ENCODE results near the gene THAP11.
"Not testable (repeated sequence)": the region's sequence is repeated elsewhere in the genome, so short reads cannot be mapped to it uniquely, and the experiment has no call there.

THAP11 gene

DNA sequence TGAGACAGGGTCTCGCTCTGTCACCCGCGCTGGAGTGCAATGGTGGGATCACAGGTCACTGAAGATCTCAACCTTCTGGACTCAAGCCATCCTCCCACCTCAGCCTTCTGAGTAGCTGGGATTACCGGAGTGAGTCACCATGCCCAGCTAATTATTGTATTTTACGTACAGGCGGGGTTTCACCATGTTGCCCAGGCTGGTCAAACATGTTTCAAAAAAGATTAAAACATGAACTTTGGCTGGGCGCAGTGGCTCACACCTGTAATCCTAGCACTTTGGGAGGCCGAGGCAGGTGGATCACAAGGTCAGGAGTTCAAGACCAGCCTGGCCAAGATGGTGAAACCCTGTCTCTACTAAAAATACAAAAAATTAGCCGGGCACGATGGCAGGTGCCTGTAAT, 4.9 kb upstream of the THAP11 start:
- not testable (repeated sequence) for DNase-seq (ENCODE audit: low read depth)

DNA sequence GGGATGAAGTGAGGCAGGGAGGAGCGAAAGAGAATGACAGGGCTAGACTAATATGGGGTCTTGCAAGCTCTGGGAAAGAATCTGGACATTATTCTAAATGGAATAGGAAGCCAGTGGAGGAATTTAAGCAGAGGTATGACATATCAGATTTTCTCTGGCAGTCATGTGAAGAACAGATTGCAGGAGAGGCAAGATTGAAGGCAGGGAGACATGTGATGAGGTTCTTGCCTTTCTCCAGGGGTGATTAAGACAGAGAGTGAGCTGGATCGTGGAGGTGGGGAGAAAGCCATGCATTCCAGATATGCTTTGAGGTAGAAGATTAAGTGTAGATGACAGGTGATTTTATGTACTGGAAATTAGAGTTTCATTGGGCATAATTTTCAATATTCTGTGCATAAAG, 4.3 kb upstream of the THAP11 start:
- DNase-seq (ENCODE audit: low read depth) = no peak

DNA sequence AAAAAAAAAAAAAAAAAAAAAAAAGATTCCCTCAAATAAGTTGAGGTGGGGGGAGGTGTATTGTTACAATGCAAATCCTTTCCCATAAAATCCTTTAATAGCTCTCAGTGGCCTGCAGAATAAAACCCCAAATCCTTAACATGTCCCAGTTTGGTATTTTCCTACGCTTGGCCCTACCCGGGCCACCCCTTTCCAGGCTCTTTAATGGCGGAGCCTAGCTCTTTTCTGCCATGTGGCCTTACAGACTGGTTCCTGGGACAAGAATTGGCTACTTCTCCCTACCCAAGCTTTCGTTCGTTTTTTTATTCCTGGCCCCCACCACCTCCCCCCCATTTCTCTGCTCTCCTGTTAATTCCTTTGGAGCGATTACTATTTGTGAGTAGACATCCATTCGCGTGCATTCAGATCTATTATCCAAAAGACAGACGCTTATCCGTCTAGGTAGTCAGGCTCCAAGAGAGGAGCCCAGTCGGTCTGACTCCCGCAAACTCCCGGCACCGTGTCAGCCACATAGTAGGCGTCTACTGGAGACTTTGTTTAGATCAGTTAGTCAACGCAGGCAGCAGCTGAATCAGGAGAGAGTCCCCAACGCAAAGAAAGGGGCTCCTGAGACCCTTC, 813 bp upstream of the THAP11 start:
- DNase-seq (ENCODE audit: low read depth) = no peak

DNA sequence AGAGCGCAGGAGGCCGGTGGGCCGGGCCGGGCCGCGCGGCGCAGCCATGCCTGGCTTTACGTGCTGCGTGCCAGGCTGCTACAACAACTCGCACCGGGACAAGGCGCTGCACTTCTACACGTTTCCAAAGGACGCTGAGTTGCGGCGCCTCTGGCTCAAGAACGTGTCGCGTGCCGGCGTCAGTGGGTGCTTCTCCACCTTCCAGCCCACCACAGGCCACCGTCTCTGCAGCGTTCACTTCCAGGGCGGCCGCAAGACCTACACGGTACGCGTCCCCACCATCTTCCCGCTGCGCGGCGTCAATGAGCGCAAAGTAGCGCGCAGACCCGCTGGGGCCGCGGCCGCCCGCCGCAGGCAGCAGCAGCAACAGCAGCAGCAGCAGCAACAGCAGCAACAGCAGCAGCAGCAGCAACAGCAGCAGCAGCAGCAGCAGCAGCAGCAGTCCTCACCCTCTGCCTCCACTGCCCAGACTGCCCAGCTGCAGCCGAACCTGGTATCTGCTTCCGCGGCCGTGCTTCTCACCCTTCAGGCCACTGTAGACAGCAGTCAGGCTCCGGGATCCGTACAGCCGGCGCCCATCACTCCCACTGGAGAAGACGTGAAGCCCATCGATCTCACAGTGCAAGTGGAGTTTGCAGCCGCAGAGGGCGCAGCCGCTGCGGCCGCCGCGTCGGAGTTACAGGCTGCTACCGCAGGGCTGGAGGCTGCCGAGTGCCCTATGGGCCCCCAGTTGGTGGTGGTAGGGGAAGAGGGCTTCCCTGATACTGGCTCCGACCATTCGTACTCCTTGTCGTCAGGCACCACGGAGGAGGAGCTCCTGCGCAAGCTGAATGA, 606 bp downstream of the THAP11 start:
- peak; percentile 51 for DNase-seq (ENCODE audit: low read depth)

DNA sequence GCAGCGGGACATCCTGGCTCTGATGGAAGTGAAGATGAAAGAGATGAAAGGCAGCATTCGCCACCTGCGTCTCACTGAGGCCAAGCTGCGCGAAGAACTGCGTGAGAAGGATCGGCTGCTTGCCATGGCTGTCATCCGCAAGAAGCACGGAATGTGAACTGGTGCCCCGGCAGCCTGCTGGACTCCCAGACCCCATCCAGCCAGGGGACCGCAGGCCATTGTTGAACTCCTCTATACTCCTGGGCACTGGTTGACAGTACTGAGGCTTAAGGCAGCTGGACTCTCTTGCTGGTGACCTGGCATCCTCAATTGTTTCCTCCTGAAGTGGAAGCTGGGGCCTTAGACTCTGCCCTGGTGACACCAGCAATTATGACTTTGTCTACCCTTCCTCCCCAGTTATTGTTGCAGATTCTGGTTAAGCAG, 1.2 kb downstream of the THAP11 start:
- no peak for DNase-seq (ENCODE audit: low read depth)

DNA sequence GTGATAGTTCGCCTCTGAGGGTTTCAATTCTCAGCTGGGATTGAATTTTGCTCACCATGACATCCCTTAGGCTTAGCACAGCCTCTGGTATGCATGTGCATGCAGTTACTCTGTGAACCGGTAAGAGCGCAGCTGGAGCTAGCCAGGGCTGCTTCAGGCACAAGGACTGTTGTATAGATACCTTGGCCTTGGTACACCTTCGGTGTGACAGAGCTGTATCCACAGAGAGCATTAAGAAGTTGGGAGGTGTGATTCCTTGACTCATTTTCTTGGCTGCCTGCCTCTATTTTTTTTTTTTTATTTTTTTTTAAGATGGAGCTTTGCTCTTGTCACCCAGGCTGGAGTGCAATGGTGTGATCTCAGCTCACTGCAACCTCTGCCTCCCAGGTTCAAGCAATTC, 2.4 kb downstream of the THAP11 start:
- no peak for DNase-seq (ENCODE audit: low read depth)

DNA sequence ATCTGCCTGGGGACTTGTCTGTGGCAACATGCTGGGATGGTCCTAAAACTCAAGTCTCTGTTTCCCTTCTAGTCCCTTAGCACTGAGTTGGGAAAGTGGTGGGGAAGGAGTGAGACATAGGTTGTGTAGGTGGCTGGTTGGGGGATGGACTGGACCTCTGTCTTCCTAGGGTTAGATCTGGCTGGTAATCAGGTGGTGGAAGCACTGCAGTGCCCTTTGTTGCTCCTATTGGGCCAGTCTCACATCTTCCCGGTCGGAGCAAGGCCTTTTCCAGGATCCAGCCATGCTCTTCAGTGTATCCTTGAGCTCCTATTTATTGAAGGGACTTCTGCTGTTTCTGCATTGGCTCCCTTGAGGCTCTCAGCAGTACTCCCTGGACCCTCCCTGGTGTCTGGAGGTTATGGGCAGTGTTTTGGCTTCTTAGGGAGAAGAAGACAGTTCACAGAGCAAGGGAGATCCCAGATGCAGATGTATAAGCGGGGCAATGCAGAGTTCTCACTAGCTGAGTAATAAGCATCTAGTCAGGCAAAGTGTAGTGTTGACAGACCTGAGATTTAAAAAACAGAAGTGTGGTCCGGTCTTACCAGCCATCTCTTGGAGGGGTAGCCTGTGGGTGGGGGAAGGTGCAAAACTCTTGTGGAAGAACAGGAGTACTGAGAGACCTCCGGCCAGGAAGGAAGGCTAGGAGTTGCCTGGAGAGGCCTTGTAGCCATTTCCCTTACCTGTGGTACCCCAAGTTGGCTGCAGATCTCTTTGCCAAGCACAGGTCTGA, 3.4 kb downstream of the THAP11 start:
- no peak for DNase-seq (ENCODE audit: low read depth)

DNA sequence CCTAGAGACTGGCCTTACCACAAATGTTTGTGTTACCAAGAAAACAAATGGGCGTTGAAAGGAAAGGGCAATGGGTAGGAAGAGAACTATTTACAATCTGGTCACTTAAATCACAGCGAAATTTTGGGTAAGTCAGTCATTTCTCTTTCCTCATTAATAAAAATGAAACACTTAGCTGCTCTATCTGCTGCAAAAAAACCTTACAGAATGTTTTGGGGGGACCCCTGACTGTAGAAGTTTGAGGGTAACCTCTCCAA, 3.9 kb downstream of the THAP11 start:
- DNase-seq (ENCODE audit: low read depth) = no peak

DNA sequence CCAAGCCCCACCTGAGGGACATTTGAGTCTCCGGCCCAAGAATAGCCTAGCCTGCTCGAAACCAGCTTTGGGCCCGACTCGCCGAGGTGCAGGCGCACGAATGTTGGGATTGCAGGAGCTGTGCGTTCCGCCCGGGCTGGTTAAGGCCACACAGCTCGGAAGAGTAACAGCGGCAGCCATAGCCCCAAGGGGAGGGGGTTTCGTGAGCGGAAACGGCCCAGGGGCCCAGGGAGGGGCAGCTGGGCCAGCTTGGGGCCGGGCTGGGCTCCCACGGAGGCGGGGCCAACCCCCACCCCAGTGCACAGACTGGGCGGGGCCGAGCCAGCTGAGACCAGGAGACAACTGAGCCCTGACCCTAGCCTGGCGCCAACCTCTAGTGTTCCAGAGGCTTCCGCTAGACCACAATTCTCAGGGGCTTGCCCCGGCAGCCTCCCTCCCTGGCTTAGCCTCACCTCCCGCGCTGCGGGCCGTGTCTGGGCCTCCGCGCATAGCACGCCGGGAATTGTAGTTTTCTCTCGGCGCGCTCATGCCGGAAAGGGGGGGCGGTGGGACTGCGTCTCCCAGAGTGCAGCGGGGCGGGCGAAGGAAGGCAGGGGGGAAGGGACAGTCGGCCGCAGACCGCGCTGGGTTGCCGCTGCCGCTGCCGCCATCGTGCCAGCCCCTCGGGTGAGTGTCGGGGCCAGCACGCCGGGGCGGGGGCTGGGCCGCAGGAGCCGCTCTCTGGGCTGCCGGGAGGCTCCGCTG, 4.4 kb downstream of the THAP11 start, which contains the start of gene NUTF2:
Gene NUTF2 (plus strand): TSS at position 614 of the 744 bp plus-strand sequence. CDS start 18,198 bp downstream, outside the sequence.
- DNase-seq (ENCODE audit: low read depth) = peak; percentile 96

DNA sequence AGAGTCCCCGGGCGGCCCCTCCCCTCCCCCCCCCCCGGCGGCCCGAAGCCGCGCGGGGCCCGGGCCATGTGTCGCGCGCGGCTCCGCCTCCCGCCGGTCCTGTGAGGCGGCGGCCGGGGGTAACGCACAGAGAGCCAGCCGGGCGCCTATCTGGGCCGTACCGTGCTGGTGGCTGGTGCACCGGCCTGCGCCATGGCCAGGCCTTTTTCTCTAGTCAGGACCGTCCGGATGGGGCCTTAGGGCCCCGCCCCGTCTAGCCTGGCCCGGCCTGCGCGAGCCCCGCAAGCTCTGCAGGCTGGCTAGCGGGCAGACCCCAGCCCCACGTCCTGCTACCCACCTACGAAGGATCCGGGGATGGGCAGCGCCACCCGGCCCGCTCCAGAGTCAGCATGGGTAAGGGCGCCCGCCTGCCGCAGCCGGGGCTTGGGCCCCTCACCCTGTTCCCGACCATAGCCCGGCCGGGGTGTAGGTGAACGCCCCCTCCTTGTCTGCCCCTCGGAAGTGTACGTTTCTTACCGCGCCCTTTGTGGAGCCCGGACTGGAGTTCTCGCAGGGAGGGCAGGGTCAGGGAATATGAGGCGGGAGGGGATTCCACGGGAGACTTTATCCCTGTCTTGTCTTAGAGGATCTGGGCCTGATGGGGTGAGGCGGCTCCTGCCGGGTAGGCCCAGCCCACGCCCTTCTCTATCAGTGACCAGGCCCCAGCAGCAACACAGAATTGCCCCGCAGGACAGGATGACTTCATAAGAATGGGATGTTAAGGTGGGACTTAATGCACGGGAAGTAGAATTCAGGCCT, 5.1 kb downstream of the THAP11 start, which contains the start of gene CENPT:
Gene CENPT (minus strand): TSS at position 630 of the 798 bp plus-strand sequence. CDS start 13,834 bp downstream, outside the sequence.
- peak; percentile 48 for DNase-seq (ENCODE audit: low read depth)

DNA sequence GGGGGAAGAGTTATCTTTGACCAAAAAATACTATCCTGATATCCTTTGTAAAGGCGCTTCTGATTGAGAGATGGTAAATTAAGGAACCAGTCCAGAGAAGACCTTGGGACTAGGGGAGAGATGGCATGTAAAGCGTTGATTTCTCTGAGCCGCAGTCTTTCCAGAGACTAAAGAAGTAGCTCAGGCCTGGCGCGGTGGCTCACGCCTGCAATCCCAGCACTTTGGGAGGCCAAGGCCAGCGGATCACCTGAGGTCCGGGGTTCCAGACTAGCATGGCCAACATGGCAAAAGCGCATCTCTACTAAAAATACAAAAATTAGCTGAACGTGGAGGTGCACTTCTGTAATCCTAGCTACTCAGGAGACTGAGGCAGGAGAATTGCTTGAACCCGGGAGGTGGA, 6.0 kb downstream of the THAP11 start:
- DNase-seq (ENCODE audit: low read depth) = no peak

DNA sequence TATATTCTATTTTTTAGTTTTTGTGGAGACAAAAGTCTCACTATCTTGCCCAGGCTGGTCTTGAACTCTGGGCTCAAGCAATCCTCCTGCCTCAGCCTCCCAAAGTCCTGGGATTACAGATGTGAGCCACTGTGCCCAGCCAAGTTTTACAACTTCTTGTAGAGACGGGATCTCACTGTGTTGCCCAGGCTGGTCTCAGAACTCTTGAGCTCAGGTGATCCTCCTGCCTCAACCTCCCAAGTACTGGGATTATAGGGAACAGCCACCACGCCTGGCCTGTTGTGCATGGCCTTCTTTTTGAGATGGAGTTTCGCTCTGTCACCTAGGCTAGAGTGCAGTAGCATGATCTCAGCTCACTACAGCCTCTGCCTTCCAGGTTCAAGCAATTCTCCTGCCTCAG, 11.6 kb downstream of the THAP11 start:
- no peak for DNase-seq (ENCODE audit: low read depth)

DNA sequence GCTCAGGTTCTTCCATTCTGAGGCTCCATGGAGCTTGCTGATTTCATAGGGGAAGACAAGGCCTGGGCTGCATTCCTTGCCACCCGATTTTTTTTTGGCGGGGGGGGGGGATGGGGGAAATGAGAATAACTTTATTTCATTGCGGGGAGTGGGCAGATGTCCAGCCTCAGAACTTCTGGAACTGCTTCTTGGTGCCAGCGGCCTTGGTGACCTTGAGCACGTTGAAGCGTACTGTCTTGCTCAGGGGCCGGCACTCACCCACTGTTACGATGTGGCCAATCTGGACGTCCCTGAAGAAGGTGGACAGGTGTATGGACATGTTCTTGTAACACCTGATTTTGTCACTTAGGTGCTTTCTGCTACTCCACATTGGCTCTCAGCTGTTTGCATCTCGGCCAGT, 13.7 kb downstream of the THAP11 start:
- no peak for DNase-seq (ENCODE audit: low read depth)

DNA sequence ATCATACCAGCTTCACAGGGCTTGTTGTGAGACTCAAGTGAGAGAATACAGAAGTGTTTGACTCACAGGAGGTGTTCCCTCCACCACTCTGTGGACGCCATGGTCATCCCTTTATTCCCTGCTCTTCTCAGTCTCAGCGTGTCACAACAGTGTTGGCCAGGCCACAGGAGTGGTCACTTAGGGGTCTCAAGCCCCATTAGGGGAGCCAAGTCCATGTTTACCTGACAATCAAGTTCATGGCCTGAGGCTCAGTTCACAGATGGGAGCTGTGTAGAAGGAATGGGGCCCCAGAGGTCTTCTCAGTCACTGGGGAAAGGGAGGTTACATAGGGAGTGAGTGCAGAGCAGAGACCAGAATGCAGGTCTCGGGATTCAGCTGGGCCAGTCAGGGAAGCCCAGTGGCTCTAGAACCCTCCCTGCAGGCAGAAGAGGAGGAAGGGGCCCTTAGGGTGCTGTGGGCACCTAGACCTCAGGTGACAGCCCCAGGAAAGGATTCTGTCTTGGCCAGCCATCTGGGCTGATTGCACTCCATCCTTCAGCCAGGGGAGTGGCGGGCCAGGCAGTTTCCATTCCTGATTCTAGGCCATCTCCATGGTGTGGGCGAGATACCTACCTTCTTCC, 14.9 kb downstream of the THAP11 start:
- DNase-seq (ENCODE audit: low read depth) = no peak

DNA sequence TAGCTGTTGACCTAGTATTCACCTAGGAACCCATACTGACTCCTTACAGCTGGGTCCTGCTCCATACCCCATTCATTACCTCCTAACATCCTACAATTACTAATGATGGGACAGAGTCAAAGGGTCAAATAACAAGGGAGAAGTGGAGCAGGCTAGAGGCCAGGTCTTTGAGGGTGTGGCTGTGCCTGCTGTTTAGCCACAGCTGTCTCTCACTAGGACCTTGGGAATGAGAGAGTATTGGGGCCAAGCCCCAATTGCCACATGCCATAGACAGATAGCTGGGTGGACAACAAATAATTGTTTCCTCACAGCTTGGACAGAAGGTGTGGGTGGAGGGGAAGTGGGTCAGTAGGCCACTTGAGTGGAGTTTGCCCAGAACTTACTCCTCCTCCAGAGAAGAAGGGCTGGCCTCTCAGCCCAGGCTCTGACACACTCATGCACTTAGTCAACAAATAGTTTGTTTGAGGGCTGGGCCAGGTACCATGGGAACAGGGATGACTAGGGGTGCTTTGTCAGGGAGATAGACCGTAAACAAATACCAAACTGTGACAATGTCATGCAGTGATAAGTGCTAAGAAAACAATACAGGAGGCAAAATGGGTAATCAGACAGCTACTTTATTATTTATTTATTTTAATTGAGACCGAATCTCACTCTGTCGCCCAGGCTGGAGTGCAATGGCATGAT, 15.6 kb downstream of the THAP11 start:
- no peak for DNase-seq (ENCODE audit: low read depth)

DNA sequence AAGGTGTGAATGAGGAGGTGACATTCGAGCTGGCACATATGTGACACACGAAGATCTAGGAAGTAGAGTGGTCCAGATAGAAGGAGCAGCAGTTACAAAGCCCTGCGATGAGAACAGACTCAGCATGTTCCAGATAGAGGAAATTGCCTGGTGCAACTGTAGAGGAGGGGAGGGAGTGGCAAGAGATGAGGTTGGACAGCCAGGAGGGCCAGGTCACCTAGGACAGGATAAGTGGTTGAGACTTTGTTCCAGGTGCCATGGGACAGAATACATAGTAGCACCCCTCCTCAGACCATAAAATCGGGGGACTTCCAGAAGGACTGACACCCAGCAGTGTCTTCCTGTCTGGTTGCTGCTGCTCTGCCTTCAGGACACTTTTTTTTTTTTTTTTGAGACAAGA, 16.4 kb downstream of the THAP11 start:
- no peak for DNase-seq (ENCODE audit: low read depth)

DNA sequence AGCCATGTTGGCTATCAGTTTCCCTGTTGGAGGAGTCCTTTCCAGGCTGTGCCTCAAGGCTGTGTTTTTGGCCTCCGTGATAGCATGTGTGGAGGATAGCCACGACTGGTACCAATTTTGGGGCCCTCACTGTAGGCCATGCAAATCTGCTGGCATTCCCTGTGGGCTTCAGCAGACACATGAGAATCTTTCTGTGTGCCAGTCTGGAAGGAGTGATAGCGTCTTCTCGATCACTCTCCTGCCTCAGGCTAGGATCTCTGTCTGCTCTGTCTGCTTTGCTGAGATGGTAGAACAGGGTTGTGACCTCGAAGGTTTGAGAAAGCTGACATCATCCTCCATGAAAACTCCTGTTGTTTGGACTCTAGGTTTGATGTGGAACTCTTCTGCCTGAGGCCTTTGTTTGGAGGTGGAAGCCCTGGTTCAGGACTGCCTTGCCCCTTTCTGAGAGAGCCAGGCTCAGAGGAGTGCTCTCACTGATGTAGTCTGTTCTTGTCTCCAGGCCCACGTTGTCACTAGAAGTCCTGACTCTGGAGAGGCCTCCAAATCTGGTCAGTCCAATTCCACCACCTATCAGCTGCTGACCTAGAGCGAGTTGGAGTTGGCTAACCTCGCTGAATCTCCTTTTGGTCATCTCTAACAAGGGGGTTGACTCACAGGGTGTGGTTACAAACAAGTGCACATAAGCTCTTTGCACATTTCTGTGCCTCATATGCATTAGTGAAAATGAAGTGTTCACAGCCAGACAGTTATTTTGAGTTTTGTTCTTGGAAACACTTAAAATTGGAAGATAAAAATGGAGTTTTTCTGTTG, 18.7 kb downstream of the THAP11 start:
- no peak for DNase-seq (ENCODE audit: low read depth)

DNA sequence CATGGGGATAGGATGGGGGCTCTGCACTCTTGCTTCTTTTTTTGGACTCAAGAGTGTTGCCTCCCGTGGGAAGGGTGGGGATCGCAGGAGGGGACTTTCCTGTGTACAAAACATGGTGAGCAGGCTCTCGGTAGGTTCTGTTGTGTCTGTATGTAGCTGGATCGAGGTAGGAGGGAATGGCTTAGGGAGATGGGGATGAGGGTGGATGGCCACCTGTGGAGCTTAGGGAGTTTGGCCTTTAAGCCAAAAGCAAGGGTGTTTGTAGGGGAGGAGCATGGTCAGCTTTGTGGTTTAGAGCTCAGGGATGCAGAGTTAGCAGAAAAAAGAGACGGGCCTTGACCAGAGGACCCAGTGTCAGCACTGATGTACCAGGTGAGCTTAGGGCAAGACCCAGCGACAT, 19.8 kb downstream of the THAP11 start:
- no peak for DNase-seq (ENCODE audit: low read depth)

Measured in CMK (cell line).